H54 (cell line): Measurements from ENCODE around the gene GALNT10.

Experiments used
- DNase-seq: peaks from one replicate; pipeline ENCODE4 v3.0.0; 2011; ENCODE audit warnings: low spot score, mixed read lengths; ENCODE audit not compliant: insufficient read length
- FAIRE-seq: peaks from 3 replicates; lab custom pipeline; 2011; peaks lifted over from hg19 to GRCh38; lab: Jason Lieb, UNC
- POLR2A ChIP-seq: IDR thresholded peaks from 2 replicates; pipeline ENCODE4 v1.6.1; 2011; ENCODE audit warnings: low read depth, mild to moderate bottlenecking, low read length

GALNT10 gene

DNA sequence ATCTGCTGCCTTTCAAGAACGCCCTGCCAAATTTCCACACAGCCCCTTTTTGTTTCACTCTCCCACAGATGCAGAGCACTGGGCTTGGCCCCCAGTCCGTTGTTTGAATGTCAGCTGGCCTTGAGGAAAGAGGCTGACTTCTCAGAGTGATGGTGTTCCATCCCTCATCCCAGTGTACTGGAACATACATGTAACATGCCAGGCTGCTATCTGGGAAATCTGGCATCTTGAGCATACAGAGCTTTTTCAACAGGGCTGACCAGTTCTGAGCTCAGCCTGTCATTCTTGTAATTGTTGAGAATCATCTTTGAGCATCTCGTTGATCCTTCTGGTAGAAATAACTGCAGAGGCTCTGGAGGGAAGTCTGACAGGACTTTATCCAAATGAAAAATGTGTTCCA is 2.8 kb downstream of the GALNT10 start:
- DNase-seq, result no peak
- no peak for TF ChIP-seq POLR2A
- FAIRE-seq, result no peak

DNA sequence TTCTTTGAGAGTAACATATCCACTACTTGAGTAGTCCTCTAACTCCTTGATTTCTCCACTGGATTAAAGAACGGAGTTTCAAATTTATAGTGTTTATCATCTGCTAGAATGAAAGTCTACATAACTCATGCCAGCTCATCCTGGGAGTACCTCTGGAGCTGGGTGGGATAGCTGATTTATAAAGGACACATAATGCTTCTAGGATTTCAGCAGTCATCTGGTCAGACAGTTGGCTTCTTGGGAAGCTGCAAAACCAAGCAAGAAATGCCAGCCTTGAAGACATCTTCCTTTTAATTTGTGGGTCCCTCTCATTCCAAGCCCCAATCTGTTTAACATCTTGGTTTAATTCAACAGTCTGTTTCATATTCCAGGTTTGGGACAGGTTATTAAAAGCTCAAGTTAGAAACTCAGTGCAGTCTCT is 3.2 kb downstream of the GALNT10 start:
- TF ChIP-seq POLR2A, result no peak
- DNase-seq, result no peak
- FAIRE-seq, result no peak

- DNase-seq (no peak), FAIRE-seq (no peak)
- no peak for TF ChIP-seq POLR2A
Observed at GRCh38 chr5:154194345-154195329, 4.1 kb downstream of the GALNT10 start.

GRCh38 chr5:154196281-154196680 is 5.7 kb downstream of the GALNT10 start:
- FAIRE-seq (no peak), DNase-seq (no peak)
- no peak for TF ChIP-seq POLR2A

DNA sequence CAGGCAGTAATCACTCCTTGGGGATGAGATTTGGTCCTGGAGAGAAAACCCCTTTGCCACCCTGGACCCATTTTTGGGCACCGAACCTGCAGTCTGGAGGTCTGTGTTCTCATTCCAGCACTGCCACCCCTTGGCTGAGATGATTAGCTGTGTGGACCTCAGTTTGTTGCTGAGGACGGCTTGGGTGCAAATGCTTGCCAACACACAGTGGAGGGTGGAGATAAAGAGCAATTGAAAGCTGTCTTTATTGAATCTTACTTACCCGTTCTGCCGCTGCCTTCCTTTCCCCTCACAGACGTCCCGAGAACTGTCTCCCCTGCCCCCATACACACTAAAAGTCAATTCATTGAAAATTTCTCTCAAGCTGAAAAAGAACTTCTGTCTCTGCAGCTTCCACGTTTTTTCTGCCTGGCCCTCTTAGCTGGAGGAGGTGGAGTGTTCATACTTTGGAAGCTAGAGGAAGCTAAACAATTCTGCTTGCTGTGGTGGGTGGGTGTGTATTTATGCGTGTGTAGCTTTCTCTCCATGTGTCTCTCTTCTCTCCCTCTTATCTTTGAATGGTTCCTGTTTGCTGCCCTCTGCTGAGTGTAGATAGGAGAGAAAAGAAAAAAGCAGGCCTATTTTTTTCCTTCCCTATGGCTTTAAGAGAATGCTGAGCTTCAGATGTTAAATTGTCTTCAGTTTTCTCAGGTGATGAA is 6.6 kb downstream of the GALNT10 start:
- no peak for TF ChIP-seq POLR2A
- FAIRE-seq (no peak), DNase-seq (no peak)

GRCh38 chr5:154197801-154198491 is 7.4 kb downstream of the GALNT10 start:
- FAIRE-seq (peak; percentile 65), DNase-seq (peak; percentile 64)
- TF ChIP-seq POLR2A, result no peak

DNA sequence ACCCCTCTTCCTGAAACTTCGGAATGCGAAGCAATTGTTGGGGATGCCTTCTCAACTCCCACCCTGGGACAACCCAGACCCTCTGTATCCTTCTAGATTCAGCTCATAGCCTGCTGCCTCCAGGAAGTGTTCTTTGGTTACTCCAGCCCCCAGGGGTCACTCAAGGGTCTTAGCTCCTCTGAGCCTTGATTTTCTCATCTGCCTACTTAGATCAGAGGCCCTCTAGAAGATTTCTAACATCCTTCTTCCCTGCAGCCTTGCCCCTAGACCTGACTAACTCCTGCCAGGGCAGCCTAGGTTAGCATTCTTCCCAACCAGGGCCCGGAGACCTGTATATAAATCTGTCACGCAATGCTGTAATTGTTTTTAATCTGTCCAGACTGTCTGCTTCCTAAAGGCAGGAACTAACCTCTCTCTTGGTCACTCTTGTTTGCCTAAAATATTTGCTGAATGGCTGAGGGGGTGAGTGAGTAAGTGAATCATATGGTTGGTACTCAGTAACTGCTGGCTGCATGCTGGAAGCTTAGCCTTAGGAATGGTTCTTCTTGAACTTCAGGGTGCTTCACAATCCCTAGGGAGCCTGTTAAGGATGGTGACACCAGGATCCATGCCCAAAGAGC is 8.2 kb downstream of the GALNT10 start:
- no peak for TF ChIP-seq POLR2A
- DNase-seq, result peak; percentile 69

GRCh38 chr5:154199263-154199662 is 8.7 kb downstream of the GALNT10 start:
- no peak for DNase-seq
- no peak for TF ChIP-seq POLR2A
- FAIRE-seq, result no peak

More for the DNA sequence above, 8.2 kb downstream of the GALNT10 start:
- FAIRE-seq, result peak; percentile 64

DNA sequence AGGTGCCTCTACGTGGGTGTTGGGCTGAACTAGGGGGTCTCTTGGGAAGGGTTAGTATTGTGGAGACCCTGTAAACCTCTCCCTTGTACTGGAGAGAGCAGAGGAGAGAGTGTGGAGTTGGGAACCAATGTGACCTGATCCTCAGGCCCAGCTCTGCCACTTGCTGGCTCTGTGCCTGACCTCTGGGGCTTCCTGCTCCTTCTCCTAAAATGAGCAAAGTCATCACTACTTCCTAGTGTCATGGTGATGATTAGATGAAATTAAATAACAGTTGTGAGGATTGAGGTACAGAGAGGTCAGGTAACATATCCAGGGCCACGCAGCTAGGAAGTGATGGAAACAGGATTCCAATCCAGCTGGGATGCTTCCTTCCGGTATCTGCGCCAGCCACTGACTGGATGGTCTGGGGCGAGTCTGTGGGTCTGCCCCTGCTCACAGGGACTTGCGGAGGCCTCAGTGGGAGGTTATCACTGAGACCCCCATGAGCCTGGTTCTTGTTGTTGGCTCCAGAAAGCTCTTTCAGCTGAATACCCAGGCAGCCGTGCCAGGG is 9.2 kb downstream of the GALNT10 start:
- TF ChIP-seq POLR2A, result no peak
- DNase-seq (no peak), FAIRE-seq (no peak)

- DNase-seq (no peak), FAIRE-seq (no peak)
- TF ChIP-seq POLR2A, result no peak
Observed at GRCh38 chr5:154200221-154200620, 9.7 kb downstream of the GALNT10 start.

- no peak for FAIRE-seq
- DNase-seq, result no peak
- TF ChIP-seq POLR2A, result no peak
Observed at GRCh38 chr5:154201108-154201769, 10.7 kb downstream of the GALNT10 start.

DNA sequence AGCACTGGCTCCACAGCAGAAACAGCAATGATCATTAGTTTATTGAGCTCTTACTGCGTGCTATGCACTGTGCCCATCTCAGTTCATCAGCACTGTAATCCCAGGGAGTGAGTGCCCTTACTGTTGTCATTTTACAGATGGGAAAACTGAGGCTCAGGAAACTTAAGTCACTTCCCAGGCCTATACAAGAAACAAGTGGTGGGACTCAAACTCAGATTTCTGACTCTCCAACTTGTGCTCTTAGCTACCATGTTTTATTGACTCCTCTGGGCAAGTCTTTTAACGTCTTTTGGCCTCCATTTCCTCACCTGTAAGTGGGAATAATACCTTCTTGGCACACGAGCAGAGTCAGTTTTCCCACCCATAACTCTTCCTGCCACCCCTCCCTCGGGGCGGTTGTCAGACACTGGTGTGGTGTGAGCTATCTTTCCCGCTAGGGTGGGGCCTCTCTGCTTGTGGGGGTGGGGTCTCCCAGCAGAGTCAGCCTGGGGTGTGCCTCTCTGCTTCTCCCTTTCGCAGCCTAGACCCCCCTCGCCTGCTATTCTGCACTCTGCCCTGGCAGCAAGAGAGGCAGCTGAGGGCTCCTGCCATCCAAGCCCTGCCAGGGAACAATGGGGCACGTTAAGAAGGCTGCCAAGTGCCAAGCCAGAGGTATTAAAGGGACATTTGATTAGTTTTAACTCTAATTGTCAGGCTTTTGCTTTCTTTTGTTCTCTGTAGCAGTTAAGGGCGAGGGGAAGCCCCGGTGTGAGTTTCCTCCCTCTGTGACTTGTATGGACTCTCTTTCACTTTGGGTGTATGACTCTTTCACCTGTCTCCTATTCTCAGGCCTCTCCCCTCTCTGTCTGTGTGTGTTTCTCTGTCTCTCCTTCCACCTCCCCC is 12.1 kb downstream of the GALNT10 start:
- no peak for FAIRE-seq
- no peak for DNase-seq
- TF ChIP-seq POLR2A, result no peak
